NCI-H2196 (cell line): ENCODE results near the gene POLR1B.
A peak's percentile ranks its signal among the peaks of the same experiment; 100 is the strongest.
"Not testable (repeated sequence)": the region's sequence is repeated elsewhere in the genome, so short reads cannot be mapped to it uniquely, and the experiment has no call there.

Experiments
- DNase-seq: peaks from one replicate; lab custom pipeline; 2025; ENCODE audit not compliant: unreplicated experiment; lab: John Stamatoyannopoulos, UW

The POLR1B gene, protein sequence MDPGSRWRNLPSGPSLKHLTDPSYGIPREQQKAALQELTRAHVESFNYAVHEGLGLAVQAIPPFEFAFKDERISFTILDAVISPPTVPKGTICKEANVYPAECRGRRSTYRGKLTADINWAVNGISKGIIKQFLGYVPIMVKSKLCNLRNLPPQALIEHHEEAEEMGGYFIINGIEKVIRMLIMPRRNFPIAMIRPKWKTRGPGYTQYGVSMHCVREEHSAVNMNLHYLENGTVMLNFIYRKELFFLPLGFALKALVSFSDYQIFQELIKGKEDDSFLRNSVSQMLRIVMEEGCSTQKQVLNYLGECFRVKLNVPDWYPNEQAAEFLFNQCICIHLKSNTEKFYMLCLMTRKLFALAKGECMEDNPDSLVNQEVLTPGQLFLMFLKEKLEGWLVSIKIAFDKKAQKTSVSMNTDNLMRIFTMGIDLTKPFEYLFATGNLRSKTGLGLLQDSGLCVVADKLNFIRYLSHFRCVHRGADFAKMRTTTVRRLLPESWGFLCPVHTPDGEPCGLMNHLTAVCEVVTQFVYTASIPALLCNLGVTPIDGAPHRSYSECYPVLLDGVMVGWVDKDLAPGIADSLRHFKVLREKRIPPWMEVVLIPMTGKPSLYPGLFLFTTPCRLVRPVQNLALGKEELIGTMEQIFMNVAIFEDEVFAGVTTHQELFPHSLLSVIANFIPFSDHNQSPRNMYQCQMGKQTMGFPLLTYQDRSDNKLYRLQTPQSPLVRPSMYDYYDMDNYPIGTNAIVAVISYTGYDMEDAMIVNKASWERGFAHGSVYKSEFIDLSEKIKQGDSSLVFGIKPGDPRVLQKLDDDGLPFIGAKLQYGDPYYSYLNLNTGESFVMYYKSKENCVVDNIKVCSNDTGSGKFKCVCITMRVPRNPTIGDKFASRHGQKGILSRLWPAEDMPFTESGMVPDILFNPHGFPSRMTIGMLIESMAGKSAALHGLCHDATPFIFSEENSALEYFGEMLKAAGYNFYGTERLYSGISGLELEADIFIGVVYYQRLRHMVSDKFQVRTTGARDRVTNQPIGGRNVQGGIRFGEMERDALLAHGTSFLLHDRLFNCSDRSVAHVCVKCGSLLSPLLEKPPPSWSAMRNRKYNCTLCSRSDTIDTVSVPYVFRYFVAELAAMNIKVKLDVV

DNA sequence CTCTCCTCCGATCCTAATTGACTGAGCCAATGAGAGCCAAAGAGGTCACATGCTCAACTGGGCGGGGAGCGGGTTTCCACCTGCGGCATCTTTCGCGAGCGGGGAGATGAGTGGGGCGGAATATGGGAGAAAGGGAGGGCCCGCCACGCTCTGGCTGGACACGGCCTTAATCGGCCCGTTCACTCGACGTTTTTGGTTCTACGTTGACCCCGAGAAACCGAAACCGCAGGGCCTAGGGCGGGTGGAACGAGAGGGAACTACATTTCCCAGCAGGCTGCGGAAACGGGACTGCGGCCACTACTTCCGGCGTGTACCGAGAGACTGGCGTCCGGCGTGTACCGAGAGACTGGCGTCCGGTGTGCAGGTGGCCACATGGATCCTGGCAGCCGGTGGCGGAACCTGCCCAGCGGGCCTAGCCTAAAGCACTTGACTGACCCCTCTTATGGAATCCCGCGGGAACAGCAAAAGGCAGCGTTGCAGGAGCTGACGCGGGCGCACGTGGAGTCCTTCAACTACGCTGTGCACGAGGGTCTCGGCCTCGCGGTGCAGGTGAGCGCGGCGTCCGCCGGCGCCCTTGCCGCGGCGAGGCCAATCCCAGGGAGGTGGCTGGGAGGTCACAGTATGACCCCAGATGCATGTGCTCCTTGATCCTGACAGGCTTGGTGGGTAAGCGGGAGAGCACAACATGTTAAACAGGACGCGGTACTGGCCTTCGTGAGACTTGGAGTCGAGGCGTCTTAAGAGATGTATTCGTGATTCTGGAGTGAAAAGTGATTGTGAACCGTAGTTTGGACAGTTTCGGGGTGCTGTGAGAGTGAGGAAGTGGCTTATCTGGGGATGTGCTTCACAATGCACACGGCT, at the start of gene POLR1B:
POLR1B (plus strand) TSS at position 343 of the 861 bp plus-strand sequence; CDS start at position 373, 30 bp downstream.
- peak; percentile 90 for DNase-seq

DNA sequence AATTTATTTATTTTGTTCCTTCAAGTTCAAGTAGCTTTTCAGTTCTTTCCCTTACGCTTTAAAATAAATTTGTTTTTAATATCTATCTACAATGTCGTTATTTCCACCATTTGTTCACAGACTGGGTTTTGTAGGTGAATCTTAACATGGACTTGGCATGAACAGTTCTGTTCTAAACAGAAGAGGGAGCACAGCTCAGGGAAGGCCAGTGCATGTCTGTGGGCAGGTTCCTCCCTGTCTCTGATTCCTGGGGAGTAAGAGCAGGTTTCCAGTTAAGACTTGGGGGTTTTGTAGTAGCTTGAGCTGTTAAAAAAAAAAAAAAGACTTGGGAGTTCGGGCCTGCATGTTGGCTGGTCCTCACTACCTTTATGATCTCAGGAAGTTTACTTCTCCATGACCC, 49.2 kb upstream of the POLR1B start:
- DNase-seq = no peak

GRCh38 chr2:112493858-112494648, 48.2 kb upstream of the POLR1B start:
- no peak for DNase-seq

DNA sequence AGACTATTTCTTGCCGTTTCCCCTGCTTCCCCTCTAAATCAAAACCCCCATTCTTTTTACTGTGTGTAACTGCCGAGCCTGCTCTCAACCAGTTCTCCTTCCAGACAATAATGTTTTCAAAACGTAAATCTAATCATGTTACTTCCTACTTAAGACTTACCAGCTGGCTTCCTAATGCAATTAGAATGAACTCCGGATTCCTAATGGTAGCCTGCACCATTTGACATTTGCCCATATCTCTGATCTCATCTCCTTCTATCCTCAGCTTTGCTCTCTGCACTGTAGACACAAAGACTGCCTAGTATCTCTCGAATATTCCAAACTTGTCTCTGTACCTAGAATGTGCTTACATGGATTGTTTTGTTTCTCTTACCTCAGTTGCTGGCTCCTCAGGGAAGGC, 47.4 kb upstream of the POLR1B start:
- DNase-seq = no peak

- not testable (repeated sequence) for DNase-seq
Measured at GRCh38 chr2:112495878-112496277, 46.4 kb upstream of the POLR1B start.

- DNase-seq = peak; percentile 50
Measured at GRCh38 chr2:112500850-112501484, 41.3 kb upstream of the POLR1B start.

- DNase-seq = not testable (repeated sequence)
Measured at GRCh38 chr2:112509239-112509998, 32.8 kb upstream of the POLR1B start.

GRCh38 chr2:112516801-112517200, 25.5 kb upstream of the POLR1B start:
- no peak for DNase-seq

GRCh38 chr2:112518807-112519206, 23.5 kb upstream of the POLR1B start:
- DNase-seq = no peak

DNA sequence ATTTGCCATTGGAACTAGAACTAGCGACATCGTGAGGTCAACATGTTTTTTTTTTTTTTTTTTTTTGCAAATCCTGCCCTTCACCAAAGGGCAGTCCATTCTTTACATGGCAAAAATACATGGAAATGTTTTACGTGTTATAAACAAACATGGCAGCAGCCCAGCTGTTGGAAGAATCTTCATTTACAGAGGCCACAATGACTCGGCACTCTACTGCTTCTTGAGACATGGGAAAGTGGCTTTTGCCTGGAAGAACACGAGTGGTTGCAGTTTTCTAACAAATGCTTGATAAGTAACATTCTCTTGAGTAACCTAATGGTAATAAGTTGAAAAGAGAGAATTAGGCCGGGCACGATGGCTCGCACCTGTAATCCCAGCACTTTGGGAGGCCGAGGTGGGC, 22.8 kb upstream of the POLR1B start:
- no peak for DNase-seq

DNA sequence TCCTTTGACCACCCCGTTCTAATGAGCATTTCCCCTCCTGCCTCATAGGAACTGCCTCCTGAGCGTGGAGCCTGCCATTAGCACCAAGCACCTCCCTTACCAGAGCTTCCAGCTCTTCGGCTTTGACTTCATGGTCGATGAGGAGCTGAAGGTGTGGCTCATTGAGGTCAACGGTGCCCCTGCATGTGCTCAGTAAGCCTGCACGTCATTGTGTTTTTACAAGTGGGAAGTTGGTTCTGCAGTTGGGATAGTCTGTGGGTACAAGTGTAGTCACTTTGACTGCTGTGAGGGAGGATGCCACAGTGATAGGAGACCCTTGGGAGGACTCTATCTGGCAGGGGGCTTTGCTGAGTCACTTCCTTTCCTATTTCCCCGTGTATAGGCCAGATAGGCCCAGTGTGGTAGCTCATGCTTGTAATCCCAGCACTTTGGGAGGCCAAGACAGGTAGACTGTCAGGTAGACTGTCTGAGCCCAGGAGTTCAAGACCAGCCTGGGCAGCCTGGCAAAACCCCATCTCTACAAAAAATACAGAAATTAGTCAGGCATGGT, 22.0 kb upstream of the POLR1B start:
- no peak for DNase-seq

DNA sequence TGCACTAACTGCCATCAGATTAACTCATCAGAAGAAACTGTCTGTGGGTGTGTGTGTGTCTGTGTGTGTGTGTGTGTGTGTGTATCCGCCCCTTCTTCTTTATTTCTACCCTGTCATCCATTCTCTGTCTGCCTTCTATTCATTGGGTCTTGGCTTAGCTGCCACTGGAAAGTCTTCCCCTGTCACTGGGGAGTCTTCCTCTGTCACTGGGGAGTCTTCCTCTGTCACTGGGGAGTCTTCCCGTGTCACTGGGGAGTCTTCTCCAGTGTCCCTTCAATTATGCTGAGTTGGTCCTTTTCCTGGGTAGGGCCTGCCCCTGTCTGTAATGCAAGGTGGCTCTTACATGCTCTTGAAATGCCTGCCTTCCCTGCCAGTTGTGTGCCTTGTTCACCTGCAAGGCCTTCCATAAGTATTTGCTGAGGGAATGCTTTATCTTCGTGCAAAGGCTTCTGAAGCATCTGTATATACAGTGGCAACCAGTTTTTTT, 18.9 kb upstream of the POLR1B start:
- no peak for DNase-seq

- DNase-seq = not testable (repeated sequence)
Measured at GRCh38 chr2:112524276-112524675, 18.0 kb upstream of the POLR1B start.

DNA sequence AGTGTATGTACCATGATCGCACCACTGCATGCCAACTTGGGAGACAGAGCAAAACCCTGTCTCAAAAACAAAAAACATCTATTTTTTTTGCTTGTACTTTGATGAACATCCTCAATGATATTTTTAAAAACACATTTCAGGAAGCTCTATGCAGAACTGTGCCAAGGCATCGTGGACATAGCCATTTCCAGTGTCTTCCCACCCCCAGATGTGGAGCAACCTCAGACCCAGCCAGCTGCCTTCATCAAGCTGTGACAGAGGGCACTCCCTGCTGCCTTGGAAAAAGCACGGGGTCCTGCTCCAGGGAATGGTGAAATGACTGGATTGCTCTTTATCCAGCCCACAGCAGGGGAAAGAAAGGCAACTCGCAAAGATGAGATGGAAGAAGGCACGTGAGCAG, 13.7 kb upstream of the POLR1B start:
- no peak for DNase-seq

DNA sequence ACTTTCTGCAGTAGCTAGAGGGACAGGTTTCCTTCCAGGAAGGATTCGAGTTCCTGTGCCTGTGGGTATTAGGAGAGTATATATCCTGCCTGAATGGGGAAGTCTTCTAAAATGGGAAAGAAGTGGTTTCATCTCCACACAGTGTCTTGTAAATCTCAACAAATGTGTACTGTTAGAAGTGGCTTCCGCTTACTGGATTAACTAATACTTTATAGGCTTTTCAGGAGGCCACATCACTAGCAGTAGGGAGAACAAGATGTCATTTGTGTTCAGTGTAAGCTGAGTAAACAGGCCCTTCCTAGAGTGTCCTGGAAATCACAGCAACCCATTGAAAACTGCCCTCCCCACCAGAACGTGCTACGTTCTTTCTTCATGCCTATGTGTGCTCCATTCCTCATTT, 12.5 kb upstream of the POLR1B start:
- DNase-seq = no peak

- no peak for DNase-seq
Measured at GRCh38 chr2:112530728-112531127, 11.5 kb upstream of the POLR1B start.

DNA sequence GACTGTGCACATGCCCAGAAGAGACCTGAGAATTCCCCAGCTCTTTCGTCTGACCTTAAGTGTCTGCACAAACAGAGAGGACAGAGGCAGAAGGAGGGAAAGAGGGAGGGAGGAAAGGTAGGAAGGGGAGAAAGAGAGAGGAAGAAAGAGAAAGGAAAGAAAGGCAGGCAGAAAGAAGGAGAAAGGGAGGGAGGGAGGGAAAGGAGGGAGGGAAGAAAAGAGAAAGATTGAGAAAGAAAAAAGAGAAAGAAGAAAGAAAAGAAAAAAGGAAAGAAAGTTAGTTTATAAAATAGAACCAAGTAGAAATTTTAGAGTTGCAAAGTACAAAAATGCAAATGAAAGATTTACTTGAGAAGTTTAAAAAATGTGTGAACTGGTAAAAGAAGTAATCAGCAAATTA, 7.4 kb upstream of the POLR1B start:
- DNase-seq = no peak

DNA sequence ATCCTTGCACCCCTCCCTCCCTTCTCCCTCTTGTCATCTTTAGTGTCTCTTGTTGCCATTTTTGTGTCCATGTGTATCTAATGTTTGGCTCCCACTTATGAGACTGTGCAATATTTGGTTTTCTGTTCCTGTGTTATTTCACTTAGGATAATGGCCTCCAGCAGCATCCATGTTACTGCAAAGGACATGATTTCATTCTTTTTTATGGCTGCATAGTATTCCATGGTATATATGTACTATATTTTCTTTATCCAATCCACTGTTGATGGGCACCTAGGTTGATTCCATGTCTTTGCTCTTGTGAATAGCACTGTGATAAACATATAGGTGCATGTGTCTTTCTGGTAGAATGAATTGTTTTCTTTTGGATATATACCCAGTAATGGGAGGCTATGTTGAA, 5.6 kb upstream of the POLR1B start:
- not testable (repeated sequence) for DNase-seq
